HG03108 (cell line): ENCODE data around the gene COL18A1.
"Not testable (repeated sequence)": the region's sequence is repeated elsewhere in the genome, so short reads cannot be mapped to it uniquely, and the experiment has no call there.

Experiments
- ATAC-seq: cut with Tn5 transposase; IDR thresholded peaks from one replicate; pipeline ENCODE4 v1.9.1; 2021; ENCODE audit warnings: moderate library complexity; ENCODE audit not compliant: unreplicated experiment

Gene COL18A1

DNA sequence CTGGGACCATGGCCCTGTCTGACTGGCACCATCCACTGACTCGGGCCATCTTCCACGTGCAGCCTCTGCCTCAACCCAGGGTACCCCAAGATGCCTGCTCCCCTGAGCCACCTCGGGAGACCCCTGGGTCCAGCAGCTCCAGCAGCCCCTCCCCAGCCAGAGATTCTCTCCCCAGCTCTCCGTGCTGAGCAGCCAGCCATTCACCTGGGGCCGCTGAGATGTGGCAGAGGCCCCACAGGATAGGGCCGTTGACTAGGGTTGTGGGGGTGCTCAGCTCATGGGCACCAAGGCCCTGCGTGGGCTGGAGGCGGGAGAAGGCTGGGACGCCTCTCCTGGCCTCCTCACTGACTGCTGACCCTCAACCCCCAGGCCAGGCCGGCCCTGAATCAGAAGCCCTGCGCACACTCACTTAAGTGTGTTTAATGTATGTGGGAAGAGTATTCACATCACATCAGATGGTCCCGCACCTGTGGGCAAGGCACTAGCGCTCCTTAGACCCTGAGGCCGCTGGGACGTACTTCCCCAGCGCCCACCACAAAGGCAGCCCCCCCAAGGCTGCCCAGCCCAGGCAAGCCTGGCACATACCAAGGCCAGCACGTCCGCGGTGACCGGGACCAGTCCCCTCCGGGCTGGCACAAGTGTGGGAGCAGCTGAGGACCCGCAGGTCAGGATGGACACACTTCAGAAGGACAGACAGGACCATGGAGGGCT, 109.5 kb downstream of the COL18A1 start:
- ATAC-seq, result no peak

DNA sequence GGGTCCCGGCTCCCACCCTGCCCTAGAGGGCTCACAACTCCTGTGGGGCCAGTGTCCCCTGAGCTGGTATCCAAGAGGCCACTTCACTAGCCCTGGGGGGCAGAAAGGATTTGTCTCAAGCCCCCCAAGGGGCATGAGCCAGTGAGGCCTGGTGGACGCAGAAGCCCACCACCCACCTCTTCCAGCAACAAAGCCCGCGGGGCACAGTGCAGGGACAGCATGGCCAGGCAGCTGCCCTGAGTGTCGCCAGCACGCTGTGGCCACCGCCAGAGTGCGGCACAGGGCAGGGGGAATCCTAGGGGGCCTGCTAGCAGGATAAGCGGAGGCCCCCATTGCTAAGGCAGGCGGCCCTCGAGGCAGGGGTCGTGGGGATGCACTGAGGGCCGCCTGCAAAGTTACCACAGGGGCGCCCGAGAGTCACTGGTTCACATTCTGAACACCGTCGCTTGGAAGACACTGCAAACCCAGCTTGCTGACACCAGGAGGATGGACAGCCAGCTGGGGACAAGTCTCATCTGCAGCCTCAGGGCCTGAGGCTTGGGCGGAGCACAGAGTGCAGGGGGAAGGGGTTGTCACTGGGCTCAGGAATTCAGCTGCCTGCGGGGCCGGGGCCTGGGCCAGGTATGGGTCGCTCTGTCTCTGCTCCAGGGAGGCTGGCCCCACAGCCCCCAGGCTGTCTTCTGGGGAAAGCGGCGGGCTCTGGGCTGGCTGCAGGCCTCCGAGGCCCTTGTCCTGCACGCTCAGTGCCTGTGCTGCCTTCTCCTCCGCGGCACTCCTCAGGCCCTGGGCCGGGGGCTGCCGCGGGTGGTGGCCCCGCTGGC, 110.5 kb downstream of the COL18A1 start:
- no peak for ATAC-seq

DNA sequence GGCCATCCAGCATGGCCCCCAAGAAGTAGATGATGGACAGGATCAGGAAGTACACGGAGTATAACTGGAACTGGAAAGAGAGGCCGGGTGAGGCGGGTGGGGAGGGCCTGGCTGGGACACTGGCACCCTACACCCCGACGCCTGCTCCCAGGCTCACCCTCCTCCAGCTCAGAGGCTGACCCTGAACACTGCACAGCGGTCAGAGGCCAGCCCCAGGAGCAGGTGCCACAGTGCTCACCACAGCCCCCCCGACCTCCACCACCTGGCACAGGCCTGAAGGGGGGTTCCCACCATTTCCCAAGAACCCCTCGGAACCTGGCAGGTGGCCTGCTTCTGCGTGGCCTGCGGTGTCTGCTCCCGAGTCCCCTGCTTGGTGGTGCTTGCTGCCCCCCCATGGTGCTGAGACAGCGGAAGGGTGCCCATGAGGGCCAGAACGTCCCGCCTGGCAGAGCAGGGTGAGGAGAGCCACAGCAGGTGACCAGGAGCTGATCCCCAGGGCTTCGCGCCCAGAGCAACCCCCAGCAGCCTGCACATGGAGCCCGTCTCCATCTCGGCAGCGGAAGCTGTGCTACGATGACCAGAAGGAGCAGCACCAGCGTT, 111.2 kb downstream of the COL18A1 start:
- ATAC-seq, result no peak

DNA sequence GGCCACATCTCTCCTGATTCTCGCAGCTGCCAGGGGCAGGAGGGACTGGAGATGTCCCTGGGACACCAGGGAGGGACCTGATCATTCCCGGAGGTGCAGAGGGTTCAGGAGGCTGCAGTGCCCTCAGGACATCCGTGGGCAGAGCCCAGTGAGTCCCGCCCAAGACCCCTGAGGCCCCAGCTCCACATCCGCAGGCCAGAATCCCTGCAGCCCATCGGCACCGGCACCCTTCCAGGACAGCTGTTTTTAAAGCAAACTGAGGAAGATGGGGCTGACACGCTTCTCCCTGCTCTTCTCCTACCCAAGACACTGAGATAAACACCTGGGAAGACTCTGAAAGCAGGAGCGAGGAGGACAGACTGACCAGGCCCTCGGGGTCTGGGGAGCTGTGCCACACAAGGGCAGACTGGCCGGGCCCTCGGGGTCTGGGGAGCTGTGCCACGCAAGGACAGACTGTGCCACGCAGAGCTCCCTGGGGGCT, 111.7 kb downstream of the COL18A1 start:
- no peak for ATAC-seq

DNA sequence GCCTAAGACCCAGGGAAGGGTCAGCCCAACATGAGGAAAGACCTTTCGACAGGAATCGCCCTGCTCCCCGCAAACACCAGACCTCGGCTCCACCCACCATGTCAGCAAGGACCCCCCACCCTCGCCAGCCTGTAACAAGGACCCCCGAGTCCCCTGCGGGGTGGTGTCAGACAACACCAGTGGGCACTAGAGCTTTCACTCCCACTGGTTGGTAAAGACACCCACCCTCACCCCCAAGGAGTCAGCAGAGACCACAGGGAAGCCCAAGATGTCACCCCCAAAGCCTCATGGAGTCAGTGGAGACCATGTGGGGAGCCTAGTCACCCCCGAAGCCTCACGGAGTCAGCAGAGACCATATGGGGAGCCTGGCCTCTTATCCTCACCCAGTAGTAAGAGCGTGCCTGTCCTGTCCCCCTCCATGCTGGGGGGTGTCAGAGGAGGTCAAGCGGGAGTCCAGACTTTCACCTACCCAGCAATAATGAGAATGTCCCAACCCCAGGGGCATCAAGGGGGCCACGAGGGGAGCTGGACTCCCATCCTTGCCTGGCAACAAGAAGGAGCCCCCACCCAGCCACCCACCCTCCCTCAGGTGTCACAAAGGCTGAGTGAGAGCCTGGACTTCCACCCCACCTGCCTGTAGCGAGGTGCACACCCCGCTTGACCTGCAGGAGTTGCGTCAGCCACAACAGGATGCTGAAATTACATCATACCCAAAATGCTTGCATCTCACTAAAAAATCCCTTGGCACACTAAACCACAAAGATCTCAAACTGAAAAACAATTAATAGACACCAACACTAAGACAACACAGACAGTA, 112.5 kb downstream of the COL18A1 start:
- ATAC-seq, result no peak

DNA sequence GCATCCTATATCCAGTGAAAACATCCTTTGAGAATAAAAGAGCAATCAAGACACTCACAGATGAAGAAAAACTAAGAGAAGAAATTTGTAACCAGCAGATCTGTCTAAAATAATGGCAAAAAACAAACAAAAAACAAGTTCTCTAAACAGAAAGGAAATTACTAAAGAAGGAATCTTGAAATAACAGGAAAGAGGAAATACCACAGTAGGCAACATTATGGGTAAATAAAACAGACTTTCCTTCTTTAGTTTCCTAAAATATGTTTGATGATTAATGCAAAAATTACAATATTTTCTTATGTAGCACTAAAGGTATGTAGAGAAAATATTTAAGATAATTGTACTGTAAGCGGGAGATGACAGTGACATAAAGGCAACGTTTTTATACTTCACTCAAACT, 113.8 kb downstream of the COL18A1 start:
- no peak for ATAC-seq

- ATAC-seq, result no peak
Measured at GRCh38 chr21:45519182-45519581, 114.2 kb downstream of the COL18A1 start.

DNA sequence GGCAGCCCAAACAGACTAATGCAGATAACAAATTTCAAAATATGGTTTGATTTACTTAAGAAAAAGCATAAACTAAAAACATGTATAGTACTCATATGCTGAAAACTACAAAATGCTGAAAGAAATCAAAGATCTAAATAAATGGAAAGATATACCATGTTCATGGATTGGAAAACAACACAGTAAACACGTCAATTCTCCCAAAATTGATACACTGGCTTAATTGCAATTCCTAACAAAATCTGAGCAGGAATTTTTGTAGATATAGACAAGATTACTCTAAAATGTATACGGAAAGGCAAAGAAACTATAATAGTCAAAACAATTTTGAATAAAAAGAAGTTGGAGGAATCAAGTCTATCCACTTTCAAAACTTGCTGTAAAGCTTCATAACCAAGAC, 116.3 kb downstream of the COL18A1 start:
- ATAC-seq, result no peak

GRCh38 chr21:45522381-45522780, 117.4 kb downstream of the COL18A1 start:
- no peak for ATAC-seq

DNA sequence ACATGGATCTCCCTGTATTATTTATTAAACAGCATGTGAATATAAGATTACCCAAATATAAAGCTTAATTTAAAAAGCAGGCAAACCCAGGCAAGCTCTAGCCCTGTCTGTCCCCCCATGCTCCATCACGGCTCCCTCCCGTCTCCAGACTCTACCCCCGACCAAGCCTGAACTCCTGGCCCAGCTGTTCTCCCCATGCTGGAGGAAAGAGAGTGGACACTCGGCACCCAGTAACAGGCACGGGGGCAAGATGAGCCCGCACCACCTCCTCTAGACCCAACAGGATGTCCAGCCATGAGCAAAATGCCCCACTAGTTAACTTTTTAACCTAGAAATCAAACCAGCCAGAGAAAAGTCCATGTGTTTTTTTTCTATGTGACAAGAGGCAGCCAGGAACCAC, 118.0 kb downstream of the COL18A1 start:
- ATAC-seq, result no peak

GRCh38 chr21:45523411-45524101, 118.6 kb downstream of the COL18A1 start:
- ATAC-seq, result no peak

DNA sequence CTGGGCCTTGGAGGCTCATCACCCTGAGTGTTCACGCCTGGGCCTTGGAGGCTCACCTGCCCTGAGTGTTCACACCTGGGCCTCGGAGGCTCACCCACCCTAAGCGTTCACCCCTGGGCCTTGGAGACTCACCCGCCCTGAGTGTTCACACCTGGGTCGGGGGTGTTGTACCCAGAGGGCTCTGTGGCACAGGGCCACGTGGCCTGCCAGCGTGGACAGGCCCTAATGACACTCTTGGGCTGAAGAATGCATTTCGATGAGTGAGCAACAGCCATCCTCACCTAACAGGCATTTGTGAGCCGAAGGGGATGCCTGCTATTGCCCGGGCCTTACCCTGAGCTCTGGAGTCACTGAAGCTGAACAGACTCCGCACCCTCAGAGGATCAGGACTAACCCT, 119.8 kb downstream of the COL18A1 start:
- ATAC-seq, result no peak

DNA sequence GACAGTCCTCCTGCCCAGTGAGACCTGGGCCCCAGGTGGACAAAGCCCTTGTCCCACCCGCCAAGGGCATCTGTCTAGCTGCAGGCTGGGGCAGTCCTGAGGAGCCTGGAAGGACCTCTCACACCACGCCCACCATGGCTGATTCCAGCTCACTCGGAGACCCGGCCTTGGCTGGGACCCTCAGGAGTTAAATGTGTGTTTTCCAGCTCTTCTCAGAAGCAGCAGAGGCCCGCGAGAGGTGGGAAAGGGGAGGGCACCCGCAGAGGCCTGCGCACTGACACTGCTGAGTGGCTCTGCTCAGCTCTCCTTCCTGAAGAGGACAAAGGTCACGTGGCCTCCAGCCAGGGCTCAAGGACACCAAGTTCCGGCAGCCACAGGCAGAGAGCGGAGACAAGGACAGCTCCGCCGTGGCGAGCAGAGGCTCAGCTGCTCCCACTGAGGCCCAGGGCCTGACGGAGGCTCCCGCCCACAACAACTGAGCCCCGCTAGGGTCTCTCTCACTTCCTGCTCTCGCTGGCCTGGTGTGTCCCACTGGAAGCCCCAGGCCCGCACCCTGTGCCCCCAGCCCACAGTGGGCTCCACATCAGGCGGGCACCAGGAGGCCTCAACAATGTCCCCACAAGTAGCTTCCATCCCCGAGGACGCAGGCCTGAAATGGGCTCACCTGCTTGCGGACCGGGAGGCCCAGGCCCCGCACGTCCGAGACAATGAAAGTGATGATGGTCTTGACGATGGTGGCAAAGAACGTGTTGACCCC, 120.4 kb downstream of the COL18A1 start:
- no peak for ATAC-seq

GRCh38 chr21:45525910-45526306, 120.9 kb downstream of the COL18A1 start:
- no peak for ATAC-seq

GRCh38 chr21:45527151-45527999, 122.4 kb downstream of the COL18A1 start:
- not testable (repeated sequence) for ATAC-seq

DNA sequence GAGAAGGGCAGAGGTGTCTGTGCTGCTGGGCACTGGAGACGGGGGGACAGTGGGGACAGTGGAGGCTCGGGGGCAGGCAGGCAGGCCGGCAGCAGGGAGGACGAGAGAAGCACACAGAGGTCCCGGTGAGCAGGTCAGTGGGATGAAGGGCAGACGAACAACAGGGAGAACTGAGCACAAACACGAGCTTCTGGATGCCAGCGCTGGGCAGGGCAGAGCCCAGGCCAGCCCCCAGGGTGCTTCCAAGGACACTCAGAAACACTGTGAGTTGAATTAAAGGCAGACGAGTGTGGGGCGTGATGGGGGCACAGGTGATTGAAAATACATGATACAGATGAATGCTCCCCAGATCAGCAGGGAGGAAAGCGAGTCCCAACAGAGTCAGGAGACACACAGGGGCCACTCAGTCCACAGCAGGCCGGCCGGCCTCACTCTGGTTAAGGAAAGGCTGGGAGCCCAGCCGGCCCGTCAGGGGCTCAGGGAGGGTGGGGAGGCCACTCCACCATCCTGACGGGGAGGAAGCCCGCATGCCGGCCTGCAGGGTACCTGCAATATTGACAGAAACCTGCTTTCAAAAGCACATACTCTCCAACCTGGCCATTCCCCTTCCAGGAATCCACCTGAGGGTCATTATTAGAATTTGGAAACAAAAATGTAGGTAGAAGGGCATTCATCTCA, 123.2 kb downstream of the COL18A1 start:
- ATAC-seq, result no peak

DNA sequence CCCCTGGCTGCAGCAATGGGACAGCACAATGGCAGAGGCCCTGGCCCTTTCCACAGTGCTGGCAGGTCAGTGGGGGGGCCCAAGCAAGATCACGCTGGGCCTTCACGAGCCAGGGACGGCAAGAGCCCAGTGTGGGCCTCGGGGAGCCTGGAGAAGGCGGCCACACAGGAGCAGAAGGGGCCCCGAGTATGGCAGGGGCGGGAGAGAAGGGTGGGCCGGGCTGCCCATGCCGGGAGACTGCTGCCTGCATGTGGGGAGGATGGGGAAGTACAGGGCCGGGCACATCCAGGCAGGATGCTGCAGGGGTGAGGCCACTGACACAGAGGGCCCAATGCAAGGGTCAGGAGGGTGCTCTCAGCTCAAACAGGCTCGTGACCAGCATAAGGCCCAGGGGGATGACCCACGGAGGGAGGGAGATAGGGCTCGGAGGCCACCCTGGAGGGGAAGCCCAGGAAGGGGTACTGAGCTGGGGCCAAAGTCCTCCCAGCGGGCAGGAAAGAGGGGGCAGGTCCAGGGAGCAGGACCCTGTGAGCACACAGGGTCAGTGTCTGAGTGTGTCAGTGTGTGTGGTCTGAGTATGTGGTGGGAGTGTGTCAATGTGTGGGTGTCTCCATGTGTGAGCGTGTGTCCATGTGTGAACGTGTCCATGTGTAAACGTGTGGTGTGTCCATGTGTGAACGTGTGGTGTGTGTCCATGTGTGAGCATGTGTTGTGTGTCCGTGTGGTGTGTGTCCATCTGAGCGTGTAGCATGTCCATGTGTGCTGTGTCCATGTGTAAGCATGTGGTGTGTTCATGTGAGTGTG, 124.2 kb downstream of the COL18A1 start:
- ATAC-seq, result no peak
